ENCODE measurements around the gene RUNX3.
"Not testable (repeated sequence)": the region's sequence is repeated elsewhere in the genome, so short reads cannot be mapped to it uniquely, and the experiment has no call there.

RUNX3 gene

DNA sequence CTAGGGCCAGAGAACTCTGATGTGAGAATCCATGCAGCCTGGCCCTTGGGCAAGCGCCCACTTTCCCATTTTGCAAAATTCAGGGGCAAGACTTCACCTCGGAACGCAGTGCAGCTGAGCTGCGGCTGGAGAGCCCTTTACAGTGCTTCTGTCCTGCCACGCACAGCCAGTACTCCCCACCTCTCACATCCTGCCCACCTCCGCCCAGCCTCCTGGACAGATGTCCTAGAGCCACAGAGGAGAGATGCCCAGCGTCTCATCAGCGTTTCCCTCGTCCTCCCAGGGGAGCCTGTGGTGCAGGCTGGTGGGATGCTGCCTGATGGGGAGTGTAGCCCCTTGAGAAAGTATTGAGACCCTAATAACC is 29.6 kb downstream of the RUNX3 start:
- FAIRE-seq: no peak

DNA sequence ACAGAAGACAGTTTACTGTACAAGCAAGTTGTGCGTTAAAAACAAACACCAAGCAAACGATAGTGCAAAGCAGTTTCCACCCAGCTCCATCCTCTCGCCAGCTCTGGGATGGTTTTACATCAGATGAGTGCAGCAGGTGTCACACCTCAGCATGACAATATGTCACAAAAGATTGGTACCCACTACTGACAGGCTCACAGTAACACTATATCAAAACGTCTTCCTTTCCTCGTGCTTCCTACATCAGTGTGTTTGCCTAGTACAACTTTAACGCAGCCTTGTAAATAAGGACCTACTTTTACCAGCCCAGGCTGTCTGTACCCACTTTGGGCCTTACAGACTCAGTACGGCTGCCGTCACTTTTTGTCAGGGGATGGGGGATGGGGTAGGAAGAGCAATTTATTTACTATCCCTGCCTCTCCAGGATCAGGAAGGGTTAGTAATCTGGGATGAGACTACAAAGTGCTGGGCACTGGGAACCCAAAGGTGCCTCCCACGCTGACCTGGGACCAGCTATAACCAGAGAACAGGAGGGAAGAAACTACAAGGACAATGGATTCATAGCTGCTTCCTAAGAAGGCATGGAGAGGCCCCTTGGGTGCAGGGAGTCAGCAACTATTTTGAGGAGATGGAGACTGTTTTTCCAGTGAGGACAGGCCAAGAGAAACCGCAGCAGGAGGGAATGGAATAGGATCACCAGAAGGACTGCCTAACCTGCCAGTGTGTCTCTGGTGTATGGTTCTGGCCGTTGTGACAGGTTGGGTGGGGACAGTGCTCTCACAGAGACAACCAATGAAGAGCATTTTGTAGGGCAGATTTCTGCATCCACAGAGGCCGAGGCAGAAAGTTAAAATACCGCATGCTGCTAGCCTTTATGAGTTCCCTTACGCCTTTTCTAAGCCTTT is 30.2 kb downstream of the RUNX3 start:
- no peak for FAIRE-seq

DNA sequence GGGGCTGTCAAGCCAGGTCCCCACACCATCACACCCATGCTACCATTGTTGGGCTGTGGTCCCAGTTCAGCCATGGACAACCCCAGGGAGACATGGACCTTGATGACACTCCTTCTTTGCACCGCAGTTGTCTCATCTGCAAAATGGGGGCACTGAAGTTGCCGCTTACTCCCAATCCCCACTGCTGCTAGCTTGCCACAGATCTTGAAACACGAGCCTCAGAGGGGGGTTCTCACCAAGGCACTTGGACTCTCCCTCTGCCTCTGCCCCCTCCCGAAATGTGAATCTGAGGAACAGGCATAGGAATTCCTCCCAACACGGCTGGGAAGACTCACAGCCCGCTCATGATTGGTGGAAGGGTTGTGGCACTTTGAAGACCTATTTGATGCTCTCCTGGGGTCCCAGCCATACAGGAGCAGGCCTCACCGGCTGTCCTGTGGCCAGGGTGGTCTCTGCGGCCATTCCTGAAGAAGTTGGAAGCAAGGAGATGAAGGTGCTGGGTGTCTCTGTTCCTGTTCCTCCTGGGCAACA is 31.1 kb downstream of the RUNX3 start:
- no peak for FAIRE-seq

DNA sequence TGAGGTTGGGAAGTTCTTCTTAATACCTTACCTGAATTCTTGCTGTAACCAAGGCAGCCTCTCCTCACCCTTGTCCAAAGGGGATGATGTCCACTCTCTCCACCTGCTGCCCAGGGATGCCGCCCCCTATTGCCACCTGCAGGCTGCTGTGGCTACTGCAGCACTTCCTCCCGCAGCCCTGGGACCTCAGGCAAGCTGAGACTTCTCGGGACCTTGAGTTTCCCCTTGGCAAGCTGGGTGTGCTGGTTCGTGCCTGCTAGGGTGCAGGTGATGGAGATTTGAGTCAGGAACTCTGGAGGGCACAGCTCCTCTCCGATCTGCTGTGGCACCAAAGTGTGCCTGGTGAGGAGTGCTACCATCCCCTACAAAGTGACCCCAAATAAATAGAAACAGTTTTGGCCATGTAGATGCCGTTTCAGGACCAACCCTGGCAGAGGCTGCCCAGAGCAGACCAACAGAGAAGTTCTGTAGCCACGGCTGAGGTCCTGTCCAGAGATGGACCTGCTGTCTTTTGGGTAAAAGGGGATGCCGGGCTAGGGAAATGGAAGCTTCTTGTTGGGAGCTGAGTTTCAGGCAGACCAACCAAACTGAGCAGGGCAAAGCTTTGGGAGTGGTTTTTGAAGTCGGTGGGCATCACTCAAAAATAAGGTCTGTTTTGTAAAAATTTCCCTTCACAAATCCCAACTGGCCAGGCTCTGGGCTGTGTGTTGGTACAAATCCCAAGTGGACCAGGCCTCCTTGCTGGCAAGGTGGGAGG is 31.7 kb downstream of the RUNX3 start:
- no peak for FAIRE-seq

DNA sequence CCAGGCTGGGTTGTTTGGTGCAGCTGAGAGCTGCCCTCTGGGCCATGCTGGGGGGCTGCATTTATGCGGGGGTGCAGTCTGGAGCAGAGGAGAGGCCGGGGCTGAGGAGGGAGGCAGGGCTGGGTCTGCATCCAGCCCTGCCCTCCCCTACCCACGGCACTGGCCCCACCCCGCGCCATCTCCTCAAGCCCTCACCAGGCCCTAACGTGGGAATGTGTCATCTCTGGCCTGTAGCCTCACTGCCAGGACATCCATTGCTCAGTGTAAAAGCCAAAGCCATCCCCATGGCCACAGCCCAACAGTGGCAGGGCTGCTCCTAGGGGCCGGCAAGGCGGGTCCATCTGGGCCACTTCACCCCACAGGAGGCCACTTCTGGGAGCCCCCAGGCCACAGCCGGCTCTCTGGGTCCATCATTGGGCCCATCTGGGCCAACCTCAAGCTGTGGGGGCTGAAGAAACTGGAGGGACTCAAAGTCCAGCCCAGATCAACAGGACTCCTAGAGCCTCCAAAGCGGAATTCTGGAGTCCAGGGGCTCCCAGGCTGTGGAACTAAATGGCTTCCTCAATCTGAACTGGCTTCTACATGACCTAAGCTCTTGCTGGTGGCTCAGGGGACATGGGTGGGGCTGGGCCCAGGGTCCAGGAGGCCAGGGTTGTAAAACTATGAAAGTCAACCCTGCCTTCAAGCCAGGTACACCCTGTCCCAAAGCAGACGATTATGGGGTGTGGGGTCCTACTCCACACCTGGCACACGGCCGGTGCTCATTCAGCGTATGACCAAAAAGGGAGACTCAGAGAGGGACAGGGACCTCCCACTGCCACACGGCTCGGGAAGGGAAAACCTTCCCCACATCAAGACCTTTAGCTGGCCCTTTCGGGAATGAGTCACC is 32.6 kb downstream of the RUNX3 start:
- FAIRE-seq: no peak

DNA sequence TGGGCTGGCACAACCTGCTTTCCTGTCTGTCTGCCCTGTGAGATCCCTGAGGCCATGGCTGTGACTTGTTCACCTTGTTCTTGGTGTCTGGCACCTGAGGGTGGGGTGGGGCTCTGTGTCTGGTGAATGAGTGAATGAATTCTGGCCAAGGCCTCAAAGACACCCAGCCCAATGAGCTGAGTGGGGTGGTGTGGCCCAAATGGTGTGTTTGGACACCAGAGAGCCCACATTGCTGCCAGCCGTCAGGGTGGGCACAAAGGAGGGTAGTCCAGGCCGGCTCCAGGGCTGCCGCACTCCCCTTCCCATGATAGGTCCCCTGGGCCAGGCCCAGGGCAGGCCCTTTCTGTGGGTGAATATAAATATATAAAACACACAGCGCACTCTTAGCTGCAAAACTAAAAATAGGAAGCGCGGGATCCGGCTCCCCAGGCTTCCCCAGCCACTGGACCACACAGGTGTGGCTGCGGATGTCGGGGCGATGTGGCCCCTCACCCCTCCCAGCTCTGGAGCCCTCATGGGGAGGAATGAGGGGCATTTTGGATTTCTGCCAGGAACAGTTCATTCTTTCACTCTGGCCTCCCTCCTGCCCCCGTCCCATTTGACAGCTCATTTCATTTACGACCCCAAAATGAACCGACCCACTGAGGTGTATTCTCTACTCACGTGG is 33.3 kb downstream of the RUNX3 start:
- FAIRE-seq: no peak

DNA sequence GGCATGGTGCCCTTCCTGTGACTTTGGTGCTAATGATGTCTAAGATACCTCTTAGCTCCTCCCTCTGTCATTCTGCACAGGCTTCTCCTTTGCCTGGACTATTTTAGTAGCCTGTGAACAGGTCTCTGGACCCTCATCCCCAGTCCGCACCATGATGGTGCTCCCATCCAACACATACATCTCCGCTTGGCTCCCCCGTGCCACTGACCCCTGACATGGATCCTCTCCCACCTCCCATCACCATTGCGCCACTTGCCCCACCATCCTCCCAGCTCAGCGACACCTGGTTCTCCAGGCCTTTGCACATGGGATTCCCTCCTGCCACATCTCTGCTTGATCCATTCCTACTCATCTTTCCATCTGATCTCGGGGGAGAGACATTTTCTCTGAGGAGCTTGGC is 33.9 kb downstream of the RUNX3 start:
- FAIRE-seq: no peak

DNA sequence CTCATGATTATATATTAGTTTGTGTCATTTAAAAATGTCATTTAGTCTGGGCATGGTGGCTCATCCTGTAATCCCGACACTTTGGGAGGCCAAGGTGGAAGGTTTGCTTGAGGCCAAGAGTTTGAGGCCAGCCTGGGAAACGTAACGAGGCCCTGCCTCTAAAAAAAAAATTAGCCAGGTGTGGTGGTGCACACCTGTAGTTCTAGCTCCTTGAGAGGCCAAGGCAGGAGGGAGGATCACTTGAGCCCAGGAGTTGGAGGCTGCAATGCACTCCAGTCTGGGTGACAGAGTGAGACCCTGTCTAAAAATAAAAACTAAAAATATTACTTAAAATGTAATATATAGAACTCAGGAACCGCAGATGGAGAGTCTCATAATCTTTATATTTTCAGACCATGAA is 34.6 kb downstream of the RUNX3 start:
- FAIRE-seq: no peak

DNA sequence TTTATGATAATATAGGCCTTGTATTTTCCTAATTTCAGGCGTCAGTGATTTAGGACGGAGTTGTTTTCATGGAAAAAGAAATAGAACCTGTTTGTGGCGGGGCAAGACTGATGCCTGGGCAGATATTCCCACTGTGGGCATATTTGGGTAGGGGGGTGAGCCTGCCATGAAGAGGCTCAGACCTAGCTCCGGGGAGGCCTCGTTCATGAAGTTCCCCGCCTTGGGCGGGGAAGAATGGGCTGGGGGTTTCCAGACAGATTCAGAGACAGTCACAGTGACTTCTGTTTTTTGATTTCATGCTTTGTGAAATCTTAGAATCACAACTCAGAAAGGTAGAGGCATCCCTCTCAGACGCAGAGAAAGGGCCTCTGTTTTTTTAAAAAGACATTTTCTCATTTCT is 36.1 kb downstream of the RUNX3 start:
- no peak for FAIRE-seq

DNA sequence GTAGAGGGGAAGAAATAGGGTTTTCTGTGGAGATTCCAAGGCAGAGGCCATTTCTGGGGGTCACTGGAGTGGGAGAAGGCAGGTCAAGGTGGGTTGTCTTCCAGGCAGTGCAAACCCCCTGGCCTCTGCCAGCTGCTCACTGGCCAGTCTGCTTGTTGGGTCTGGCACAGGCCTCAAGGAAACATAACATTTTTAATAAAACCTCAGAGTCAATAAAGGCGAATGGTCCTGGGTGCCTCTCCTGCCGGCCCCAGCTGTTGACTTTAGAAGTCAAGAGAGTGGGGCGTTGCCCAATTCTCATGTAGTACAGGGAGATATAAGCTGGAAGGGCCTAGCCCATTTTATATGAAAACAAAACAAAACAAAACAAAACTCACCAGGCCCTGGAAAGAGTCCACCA is 36.6 kb downstream of the RUNX3 start:
- FAIRE-seq: no peak

DNA sequence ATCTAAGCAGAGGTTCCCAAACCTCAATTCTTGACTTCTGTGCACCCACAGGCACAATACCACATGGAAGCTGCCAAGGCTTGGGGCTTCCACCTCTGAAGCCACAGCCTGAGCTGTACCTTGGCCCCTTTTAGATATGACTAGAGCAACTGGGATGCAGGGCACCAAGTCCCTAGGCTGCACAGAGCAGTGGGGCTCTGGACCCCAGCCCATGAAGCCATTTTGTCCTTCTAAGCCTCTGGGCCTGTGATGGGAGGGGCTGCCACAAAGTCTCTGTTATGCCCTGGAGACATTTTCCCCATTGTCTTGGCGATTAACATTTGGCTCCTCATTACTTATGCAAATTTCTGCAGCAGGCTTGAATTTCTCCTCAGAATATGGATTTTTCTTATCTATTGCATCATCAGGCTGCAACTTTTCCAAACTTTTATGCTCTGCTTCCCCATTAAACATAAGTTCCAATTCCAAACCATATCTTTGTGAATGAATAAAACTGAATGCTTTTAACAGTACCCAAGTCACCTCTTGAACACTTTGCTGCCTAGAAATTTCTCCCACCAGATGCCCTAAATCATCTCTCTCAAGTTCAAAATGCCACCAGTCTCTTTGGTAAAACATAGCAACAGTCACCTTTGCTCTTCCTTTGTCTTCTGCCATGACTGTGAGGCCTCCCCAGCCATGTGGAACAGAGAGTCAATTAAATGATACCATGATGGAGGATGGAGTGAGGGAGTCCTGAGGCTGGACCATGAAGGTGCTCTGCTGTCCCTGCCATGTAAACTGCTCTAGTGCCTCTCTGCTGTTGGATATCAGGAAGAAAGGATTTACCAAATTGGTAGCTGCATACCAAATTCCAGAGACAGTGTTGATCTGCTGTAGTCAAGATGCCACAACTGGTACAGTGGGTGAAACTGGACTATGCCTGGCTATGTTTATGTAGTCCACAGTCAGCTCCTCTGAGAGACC is 37.6 kb downstream of the RUNX3 start:
- no peak for FAIRE-seq

DNA sequence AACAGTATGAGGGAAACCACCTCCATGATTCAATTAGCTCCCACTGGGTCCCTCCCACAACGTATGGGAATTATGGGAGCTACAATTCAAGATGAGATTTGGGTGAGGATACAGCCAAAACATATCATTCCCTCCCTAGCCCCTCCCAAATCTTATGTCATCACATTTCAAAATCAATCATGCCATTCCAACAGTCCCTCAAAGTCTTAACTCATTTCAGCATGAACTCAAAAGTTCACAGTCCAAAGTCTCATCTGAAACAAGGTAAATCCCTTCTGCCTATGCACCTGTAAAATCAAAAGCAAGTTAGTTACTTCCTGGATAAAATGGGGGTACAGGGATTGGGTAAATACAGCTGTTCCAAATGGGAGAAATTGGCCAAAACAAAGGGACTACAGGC is 38.7 kb downstream of the RUNX3 start:
- not testable (repeated sequence) for FAIRE-seq

DNA sequence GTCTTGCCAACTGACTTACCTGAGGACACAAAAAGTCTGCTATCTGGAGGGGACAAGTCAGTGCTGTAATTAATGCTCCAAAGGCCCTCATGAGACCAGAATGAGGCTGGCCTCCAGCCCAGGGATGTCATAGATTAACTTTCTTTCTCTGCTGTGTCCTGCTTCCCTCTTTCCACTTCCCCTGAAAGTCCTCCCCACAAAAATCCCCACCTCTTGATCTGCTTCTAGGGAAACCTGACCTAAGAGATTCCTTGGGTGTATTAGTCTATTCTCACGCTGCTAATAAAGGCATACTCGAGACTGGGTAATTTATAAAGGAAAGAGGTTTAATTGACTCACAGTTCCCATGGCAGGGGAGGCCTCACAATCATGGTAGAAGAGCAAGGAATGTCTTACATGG is 39.2 kb downstream of the RUNX3 start:
- FAIRE-seq: no peak

DNA sequence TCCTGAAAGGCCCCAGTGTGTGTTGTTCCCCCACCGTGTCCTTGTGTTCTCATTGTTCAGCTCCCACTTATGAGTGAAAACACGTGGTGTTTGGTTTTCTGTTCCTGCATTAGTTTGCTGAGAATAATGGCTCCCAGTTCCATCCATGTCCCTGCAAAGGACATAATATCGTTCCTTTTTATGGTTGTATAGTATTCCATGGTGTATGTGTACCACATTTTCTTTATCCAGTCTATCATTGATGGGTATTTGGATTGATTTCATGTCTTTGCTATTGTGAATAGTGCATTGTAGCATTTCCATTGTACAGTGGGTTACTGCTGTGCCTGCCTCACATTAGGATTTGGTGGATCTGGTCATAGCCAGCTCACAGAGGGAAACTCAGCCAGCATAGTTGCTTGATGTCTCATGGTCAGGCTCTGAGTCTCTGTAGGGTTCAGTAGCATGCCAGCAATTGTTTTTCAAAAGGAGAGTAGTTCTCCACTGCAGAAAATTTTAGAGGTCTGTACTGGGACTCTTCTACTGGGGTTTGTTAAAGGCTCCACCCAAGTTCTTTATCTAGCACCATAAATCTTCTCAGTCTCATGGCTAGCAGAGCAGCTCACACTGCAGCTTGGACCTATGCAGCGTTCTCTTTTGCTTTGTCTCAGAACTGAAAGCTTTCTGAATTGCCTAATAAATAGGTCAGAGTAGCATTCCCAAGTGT is 41.0 kb downstream of the RUNX3 start:
- no peak for FAIRE-seq

DNA sequence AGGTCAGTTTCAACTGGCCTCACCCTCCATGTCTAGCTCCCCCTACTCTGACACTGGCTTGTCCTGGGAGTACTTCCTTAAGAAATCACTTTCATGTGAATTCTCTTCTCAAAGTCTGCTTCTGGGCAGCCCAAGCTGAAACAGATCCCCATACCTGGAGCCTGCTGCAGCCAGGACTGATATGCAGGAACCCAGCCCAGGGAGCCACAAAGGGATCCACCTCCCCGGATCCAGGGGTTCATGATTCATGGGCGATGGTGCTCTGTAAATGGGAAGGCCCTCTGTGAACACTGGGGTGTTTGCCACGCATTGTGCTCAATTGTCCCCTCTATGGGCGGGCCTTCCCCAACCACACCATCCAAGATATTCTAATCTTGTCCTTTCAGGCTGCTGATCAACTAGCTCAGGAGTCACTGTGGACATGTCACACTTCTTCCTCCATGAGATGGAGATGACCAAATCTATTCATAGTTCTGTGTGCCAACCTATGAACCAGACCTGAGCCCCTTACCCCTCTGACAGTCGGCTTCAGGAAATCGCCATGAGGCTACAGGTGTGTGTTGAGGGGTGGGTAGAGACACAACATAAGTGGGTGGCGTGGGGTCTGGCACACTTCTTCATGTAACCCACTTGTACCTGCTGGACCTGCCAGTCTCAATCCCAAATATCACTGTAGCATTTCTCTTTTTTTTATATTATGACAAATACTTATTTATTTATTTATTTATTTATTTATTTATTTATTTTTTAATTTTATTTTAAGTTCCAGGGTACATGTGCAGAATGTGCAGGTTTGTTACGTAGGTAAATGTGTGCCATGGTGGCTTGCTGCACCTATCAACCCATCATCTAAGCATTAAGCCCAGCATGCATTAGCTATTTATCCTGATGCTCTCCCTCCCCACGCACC is 41.8 kb downstream of the RUNX3 start:
- FAIRE-seq: no peak

DNA sequence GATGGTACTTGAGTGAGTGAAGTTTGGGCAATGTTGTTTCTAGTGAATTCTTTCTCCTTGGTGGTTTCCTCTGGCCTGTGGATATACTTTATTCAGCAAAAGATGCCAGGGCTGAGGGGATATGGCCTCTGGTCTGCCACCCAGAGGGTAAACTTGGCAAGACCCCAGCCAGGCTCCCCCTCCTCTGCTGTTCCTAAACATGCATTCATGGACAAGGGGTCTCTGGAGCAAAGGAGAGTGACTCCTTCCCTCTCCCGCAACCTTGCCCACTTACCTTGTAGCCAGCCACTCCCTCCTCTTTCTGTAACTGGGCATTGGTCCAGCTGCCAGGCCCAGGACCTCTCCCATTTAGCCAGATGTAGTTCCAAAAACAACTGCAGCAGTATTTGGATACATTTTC is 43.8 kb downstream of the RUNX3 start:
- no peak for FAIRE-seq

DNA sequence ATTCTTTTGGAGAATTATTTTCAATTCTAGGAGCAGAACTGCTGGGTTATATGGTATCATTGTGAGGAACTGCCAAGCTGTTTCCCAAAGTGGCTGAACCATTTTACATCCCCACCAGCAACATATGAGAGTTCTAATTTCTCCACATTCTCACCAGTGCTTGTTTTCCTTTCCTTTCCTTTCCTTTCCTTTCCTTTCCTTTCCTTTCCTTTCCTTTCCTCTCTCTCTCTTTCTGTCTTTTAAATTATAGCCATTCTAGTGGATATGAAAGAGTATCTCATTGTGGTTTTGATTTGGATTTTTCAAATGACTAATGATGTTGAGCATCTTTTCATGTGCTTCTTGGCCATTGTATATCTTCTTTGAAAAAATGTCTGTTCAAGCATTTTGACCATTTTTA is 45.3 kb downstream of the RUNX3 start:
- FAIRE-seq: no peak

DNA sequence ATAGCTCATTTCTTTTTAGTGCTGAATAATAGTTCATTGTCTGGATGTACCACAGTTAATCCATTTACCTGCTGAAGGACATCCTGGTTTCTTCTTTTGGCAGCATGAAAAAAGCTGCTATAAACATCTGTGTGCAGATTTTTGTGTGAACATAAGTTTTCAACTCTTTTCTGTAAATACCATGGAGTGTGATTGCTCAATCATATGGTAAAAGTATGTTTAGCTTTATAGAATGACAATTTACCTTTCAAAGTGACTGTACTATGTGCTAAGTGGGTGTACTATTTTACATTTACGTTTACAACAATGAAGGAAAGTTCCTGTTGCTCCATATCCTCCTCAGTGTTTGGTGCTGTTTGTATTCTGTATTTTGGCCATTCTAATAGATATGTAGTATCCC is 49.0 kb downstream of the RUNX3 start:
- FAIRE-seq: no peak

Measured in islet of Langerhans (tissue), 1 donor.